ES-I3 (cell line): ENCODE results near the gene SH3D19.

Source experiments
- H3K36me3 ChIP-seq: 2 replicates; pipeline ENCODE4 v1.6.1; 2013; ENCODE audit warnings: mild to moderate bottlenecking, low read length, control low read depth, moderate library complexity; ENCODE audit not compliant: insufficient read depth
- H3K4me1 ChIP-seq: 2 replicates; pipeline ENCODE4 v1.6.1; 2013; ENCODE audit warnings: mild to moderate bottlenecking, control low read depth, low read length; ENCODE audit not compliant: insufficient read depth
- H3K9ac ChIP-seq: 2 replicates; pipeline ENCODE4 v1.6.1; 2013; ENCODE audit warnings: low read depth, mild to moderate bottlenecking, low read length, moderate library complexity
- H3K9me3 ChIP-seq: 2 replicates; pipeline ENCODE4 v1.6.1; 2013; ENCODE audit warnings: mild to moderate bottlenecking, low read length, moderate library complexity; ENCODE audit not compliant: control insufficient read depth, insufficient read depth

The SH3D19 gene

DNA sequence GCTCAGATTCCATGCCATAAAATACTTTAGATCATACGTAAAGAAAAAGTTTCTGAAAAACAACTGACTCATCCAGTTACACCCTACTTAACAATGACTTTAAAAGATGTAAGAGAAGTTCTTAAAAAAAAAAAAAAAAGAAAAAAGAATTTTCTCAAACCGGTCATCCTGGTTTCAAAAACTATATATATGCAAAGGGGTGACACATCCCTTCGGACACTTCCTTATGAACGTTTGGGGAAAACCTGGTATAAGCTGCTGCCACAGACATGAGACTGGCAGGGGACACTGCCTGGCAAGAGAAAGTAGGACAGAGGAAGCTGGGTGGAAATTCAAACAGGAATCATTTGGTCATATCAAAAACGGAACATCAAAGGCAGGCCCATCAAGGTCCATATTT is 129.6 kb downstream of the SH3D19 start:
- Histone ChIP-seq H3K36me3 (no peaks in the 10 kb centered on the region), H3K4me1 (no peaks in the 10 kb centered on the region), H3K9ac (no peak overlapping the region), H3K9me3 (no peaks in the 10 kb centered on the region)

DNA sequence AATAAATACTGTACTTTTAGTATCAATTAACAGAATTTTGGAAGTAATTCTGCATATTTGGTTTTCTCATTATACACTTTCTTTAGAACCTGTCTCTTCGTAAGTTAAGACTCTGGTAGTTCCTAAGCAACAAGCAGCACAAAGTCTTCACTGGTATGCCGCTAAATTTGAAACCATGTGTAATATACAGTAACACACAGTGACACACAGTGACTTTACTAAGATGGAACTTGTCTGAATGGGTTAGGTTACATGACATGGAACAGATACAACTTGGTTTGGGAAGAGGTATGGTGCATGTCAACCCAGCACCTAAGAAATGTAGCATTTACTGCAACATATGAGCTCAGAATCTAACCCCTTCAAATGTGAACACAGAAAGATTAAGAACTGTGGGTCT is 132.0 kb downstream of the SH3D19 start:
- Histone ChIP-seq H3K4me1 (no peaks in the 10 kb centered on the region), H3K36me3 (no peaks in the 10 kb centered on the region), H3K9ac (no peak overlapping the region), H3K9me3 (no peaks in the 10 kb centered on the region)

DNA sequence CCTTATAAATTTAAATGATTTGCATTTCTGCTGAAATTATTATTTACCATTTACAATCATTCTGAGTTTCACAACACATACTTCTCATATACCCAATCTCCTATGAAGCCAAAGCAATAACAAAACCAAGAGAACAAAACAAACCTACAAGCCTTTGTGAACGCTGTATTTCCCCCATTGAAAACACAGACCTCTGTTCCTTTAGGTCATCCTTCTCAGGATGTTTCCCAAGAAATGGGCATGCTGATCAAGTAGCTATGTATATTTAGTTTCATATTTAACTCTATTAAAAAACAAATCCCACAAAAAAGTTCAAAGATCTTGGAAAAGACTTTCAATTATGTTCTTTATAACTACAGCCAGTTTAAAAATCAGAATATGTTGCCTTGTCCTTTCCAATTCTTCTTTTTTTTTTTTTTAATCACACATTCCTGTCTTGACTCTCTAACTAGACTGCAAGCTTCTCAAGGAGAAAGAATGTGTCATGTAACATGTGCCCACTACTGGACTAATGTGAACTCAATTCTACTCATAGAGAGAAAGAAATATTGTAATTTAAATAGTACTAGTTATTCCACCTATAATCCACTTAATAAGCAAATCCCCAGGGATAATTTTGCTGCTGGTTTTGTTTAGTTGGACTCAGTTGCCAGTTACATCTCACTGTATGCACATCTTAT is 132.7 kb downstream of the SH3D19 start:
- Histone ChIP-seq H3K36me3 (no peaks in the 10 kb centered on the region), H3K9ac (no peak overlapping the region), H3K4me1 (no peaks in the 10 kb centered on the region), H3K9me3 (no peaks in the 10 kb centered on the region)

DNA sequence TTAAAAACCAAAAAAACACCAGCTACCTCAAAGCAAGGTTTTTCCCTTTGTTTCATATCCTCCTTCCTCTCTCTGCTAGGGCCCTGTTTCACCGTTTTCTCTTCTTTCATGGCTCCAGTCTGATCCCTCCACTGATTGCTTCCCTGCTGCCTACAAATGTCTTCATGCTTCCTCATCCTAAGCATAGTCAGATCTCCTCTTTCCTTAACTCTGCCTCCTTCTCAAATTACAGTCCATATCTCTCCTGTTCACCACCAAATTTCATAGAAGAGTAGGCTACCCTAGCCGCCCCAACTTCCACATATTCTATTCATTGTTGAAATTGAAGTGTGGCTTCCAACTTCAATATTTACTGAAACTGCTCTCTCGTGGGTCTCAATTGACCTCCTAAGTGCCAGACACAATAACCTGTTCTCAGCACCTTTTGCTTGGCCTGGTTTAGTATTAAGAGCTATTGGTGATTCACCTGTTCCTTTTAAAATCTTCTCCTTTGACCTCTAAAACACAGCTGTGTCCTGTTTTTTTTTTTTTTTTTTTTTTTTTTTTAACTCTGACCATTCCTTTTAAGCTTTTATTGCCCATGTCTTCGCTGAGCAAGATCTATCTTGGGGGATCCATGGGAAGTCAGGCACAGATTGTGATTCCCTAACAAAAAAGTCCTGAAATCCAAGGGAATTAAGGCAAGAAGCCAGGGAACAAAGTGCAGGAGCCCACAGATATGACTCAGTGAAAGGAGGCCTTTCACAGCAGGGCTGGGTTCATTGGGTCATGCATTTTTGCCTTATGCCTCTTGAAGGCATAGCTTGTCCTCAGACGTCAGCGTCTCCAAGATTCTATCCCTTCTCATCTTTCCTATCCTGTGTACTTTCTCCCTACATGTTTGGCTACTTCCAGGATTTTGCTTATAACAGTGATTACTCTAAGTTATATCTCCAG is 140.6 kb downstream of the SH3D19 start:
- Histone ChIP-seq H3K4me1 (no peaks in the 10 kb centered on the region; the same call in 1 of the 2 replicates), H3K9ac (no peak overlapping the region)

DNA sequence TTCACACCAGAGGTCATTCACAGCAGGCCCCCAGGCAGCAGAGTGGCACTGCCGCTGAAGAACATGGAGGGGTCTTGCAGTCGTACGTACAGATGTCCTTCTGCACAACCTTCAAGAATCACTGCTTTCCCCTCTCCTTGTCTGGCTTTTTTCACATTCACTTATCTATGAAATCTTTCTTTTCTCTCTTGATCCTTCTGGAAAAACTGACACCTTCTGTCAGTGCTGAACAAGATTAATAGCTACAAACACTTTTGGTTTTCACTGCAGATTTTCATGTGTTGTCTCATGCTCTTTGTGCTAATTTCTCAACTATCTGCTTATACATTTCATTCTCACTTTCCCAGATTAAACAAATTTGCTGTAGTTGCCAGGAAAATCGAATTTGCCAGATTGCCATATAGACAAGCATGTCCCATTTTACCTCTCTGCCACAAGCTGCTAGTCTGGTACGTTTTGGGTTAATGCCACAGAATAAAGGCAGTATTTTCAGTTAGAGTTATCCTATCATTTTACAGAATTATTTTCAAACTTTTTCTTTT is 142.9 kb downstream of the SH3D19 start:
- no peaks in the 10 kb centered on the region for H3K36me3 ChIP-seq
- H3K9me3 ChIP-seq = no peaks in the 10 kb centered on the region
- H3K9ac ChIP-seq = no peak overlapping the region
- no peaks in the 10 kb centered on the region; the same call in 1 of the 2 replicates for H3K4me1 ChIP-seq

More for the DNA sequence above, 140.6 kb downstream of the SH3D19 start:
- Histone ChIP-seq H3K36me3 (no peaks in the 10 kb centered on the region), H3K9me3 (no peaks in the 10 kb centered on the region)

DNA sequence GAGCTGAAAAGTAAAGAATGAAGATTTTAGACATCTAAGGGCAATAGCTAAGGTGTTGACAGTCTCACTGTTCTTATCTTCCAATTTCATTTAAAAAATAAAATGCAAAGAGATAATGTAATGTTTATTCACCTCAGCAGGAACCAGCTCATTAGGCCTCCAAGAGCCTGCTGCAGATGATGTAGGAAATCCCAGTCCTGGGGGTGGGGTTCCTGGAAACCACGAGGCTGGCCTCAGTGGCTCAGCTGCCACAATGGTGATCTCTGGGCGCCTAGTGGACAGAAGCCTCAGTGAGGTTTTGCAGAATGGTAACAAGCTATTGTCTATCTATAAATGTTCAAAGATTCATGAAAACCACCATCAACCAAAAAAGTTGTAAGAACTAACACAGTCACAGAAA is 148.7 kb downstream of the SH3D19 start:
- Histone ChIP-seq H3K4me1 (no peaks in the 10 kb centered on the region), H3K9me3 (no peaks in the 10 kb centered on the region), H3K9ac (no peak overlapping the region), H3K36me3 (peaks cover 15% of the 10 kb centered on the region)

DNA sequence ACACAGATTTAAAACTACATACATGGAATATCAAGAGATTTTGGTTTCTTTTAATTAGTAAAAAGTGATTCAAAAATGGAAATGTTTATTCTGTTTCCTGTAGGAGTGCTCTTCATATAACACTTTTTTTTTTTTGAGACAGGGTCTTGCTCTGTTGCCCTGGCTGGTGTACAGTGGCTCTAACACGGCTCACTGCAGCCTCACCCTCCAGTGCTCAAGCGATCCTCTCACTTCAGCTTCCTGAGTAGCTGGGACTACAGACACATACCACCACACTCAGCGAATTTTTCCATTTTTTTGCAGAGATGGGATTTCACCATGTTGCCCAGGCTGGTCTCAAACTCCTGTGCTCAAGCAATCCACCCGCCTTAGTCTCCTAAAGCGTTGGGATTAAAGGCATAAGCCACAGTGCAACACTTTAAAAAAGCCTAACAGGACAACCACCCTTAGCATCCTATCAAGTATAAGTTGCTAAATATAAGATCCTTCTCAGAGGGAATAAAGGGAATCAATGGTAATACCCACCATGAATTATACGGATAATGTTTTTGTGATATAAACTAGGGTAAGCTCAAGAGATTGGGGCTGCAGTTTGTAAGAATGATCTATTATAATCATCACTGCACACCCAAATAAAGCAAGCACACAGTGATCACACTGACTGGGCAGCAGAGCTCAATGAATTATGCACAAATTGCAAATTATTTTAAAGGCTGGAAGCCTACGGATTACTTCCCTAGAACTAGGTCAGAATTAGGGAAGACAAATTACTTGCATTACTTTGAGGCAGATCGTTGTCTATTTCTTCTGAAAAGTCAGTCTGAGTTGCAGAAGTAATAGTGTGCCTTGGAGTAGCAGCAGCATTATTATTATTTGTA is 149.4 kb downstream of the SH3D19 start:
- Histone ChIP-seq H3K9ac (no peak overlapping the region), H3K4me1 (no peaks in the 10 kb centered on the region), H3K9me3 (no peaks in the 10 kb centered on the region), H3K36me3 (peaks cover 15% of the 10 kb centered on the region)

DNA sequence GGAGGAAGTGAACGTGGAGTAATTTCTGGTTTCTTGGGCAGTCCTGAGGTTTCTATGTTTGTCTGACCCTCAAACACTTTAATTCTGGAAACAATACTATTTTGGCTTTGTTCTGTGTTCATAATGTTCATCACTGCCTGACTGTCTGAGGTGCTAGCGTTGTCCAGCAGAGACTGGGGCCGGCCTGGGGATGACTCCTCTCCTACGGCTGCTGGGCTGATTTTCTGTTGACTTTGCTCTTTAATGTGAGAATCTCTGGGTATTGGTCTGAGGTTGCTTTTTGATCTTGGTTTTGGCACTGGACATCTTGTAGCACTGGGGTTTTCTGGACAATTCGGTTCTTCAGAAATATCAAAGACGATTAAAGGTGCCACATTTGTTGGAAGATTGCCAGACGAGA is 150.2 kb downstream of the SH3D19 start:
- peaks cover 15% of the 10 kb centered on the region for H3K36me3 ChIP-seq
- no peaks in the 10 kb centered on the region for H3K4me1 ChIP-seq
- no peak overlapping the region for H3K9ac ChIP-seq
- no peaks in the 10 kb centered on the region for H3K9me3 ChIP-seq

DNA sequence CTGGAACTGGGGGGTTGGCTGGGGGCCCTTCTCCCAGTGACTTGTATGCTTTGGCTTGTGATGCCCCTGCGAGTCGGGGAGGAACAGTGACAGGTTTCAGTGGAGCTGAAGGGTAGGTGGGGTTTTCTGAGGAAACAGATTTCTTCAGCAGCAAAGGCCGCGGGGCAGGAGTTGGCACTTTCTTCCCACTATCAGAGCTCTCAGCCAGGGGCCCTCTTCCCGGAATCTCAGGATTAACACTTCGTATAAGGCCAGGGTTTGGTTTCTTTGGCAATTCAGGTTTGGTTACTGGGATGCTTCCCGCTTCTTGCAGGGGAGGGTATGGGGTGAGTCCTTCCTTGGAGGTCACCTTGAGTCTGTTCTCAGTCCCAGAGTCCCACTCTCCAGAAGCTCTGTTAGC is 150.6 kb downstream of the SH3D19 start:
- H3K9me3 ChIP-seq = no peaks in the 10 kb centered on the region
- peaks cover 15% of the 10 kb centered on the region for H3K36me3 ChIP-seq
- no peaks in the 10 kb centered on the region for H3K4me1 ChIP-seq
- no peak overlapping the region for H3K9ac ChIP-seq

DNA sequence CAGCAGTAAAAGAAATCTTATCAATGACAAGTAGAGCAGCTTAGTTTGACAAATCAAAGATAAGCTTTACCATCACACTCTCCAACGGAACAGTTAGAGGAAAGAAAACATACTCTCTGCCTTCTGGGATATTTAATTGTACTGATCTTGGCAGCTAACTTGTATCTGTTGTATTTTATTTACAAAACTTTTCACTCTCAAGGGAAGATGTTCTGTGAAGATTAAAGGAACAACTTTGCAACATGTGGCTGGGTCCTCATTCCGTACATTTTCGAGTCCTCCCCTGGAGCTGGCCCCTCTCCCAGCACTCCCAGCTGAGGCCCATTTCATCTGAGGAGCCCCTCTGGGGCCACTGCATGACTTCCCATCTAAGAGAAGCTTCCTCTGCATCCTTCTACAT is 151.5 kb downstream of the SH3D19 start:
- Histone ChIP-seq H3K9me3 (no peaks in the 10 kb centered on the region), H3K36me3 (peaks cover 15% of the 10 kb centered on the region), H3K4me1 (no peaks in the 10 kb centered on the region), H3K9ac (no peak overlapping the region)

DNA sequence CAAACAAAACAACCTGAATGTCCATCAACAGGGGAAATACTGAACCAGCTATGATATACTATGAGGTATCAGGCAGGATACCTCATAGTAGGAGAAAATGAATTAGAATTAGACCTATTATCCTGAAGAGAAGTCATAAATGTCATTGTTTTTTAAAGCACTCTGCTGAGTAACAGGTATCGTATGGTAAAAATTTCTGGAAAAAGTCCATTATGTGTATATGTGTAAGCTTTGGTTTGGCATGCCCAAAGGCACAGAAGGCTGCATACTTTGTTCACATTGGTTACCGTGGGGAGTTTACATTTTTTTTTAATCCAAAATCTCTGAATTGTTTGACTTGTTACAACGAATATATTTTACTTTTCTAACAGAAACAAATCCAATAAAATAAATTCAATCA is 155.5 kb downstream of the SH3D19 start:
- no peaks in the 10 kb centered on the region; the same call in 1 of the 2 replicates for H3K9me3 ChIP-seq
- H3K9ac ChIP-seq = no peak overlapping the region
- no peaks in the 10 kb centered on the region for H3K4me1 ChIP-seq
- H3K36me3 ChIP-seq = peaks cover 10% of the 10 kb centered on the region

DNA sequence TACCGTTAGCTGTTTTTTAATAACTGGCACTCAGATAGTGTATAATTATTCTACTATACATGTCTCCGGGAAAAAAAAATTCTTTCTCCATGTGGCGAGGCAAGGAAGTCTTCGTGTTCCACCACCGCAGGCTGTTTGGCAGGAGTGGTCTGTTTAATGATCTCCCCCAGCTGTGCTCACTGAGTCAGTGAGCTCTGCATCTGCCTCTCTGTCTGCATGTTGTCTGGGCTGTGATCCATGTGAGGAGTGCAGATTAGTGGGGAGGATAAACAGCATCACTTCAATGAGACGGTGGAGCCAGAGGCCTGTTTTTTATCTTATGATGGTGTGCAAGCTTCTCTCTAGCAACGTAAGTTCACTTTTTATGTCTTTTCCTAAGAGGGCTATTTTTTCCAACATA is 156.2 kb downstream of the SH3D19 start:
- Histone ChIP-seq H3K36me3 (peaks cover 9% of the 10 kb centered on the region; the same call in 1 of the 2 replicates), H3K4me1 (no peaks in the 10 kb centered on the region), H3K9me3 (no peaks in the 10 kb centered on the region; the same call in 1 of the 2 replicates), H3K9ac (no peak overlapping the region)

DNA sequence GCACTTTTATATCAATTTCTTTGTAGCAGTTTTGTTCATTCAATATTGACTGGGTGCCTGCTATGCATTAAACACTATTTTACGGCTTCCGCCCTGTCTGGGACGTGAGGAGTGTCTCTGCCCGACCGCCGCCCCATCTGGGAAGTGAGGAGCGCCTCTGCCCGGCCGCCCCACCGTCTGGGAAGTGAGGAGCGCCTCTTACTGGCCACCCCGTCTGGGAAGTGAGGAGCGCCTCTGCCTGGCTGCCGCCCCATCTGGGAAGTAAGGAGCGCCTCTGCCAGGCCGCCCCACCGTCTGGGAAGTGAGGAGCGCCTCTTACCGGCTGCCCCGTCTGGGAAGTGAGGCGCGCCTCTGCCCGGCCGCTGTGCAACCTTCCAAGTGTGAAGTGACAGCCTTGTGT is 157.8 kb downstream of the SH3D19 start:
- Histone ChIP-seq H3K9me3 (no peaks in the 10 kb centered on the region; the same call in 1 of the 2 replicates), H3K4me1 (no peaks in the 10 kb centered on the region), H3K36me3 (peaks cover 13% of the 10 kb centered on the region; the same call in 1 of the 2 replicates), H3K9ac (no peak overlapping the region)

DNA sequence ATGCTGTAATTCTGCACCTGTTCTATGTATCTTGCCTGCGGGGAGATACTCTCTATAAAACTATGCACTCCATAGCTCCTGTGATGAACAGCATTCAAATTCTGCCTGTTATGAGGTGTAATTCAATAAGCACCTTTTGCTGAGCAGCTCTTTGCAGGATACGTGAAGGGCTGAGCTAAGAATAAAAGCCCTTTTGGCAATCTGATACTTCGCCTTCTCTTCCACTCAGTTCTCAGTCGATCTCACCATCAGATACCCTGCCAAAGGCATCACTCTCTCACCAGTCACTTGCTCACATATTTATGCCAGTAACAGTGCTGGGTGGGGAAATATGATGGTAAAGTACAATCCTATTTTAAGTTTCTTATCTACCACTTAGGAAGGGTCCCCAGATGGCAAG is 158.8 kb downstream of the SH3D19 start:
- H3K36me3 ChIP-seq = peaks cover 13% of the 10 kb centered on the region; the same call in 1 of the 2 replicates
- no peaks in the 10 kb centered on the region for H3K4me1 ChIP-seq
- H3K9me3 ChIP-seq = no peaks in the 10 kb centered on the region; the same call in 1 of the 2 replicates
- no peak overlapping the region for H3K9ac ChIP-seq
